HG03097 (cell line): ENCODE results near the gene DCUN1D2.
"Not testable (repeated sequence)": the region's sequence is repeated elsewhere in the genome, so short reads cannot be mapped to it uniquely, and the experiment has no call there.

Experiments used
- ATAC-seq: cut with Tn5 transposase; IDR thresholded peaks from one replicate; pipeline ENCODE4 v1.9.1; 2021; ENCODE audit not compliant: unreplicated experiment, low FRiP score

DCUN1D2 gene

DNA sequence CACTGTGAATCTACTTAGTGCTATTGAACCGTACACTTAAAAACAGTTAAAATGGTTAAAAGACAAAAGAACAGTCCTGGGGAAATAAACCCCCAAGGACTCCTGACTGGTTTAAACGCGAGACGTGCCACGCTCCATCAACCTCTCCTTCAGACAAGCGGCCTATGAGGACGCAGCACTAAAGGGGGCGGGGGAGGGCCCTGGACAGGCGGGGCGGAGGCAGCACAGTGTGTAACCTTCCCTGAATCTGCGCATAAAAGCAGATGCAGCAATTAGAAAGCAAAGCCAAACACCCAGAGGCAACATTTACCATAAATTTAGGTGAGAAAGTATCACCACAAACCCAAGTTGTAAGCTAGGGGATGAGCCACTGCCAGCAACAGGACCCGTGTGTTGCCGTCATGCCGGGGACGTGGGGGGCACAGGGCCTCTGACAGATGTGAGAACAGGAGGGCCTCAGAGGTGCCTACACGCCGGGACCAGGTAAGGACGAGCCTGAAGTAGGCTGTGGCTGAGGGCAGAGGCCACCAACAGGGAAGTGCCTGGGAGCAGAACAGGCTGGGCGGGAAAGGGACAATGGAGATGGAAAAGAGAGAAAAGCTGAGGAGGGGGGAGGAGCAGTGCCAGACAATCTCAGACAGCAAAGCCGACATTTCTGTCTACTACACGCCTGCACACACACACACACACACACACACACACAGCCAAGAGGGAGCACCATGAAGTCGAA lies 21.9 kb downstream of the DCUN1D2 start:
- ATAC-seq, result no peak

DNA sequence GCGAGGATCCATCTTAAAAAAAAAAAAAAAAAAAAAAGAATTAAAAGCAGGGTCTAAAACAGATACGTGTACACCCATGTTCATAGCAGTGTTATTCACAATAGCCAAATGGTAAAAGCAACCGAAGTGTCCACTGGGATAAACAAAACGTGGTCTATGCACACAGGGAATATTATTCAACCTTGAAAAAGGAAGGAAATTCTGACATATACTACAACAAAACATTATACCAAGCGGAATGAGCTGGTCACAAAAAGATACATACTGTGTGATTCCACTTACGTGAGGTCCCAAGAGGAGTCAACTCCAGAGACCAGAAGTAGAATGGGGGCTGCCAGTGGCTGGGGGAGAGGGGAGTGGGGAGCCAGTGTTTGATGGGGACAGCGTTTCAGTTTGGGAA lies 22.5 kb downstream of the DCUN1D2 start:
- ATAC-seq, result no peak

DNA sequence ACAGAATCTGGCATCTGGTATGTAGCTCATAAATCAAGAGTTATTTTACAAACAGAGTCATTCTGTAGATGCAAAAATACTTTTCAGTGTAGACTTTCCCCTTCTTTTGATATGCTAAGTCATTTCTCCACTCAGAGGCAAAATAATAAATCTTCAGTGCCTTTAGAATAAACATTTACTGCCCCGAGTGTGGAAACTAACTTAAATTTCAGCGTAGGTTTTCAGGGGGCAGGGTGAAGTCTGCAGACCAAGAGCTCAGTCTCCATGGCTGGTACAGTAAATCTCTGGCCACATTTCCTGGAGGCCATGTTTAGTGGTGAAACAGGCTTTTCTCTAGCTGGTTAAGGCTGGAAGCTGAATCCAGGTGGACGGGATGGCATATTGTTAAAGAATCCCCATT lies 24.1 kb downstream of the DCUN1D2 start:
- no peak for ATAC-seq

DNA sequence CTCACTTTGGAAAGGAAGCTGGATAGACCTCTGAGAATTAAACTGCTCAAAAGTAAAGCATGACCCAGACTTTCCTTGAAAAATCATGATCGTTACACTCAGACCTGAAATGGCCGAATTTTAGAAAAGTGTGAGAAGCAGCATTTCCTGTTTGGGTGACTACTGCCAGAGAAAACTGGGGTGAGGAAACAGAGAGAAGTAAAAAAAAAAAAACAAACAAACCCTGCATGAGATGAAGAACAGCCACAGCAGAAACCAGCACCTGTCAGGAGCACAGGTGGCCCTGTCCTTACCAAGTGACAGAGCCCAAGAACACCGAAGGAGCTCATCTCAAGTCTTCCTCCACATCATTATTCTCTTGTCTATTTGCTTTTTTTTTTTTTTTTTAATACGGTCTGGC lies 25.2 kb downstream of the DCUN1D2 start:
- no peak for ATAC-seq

DNA sequence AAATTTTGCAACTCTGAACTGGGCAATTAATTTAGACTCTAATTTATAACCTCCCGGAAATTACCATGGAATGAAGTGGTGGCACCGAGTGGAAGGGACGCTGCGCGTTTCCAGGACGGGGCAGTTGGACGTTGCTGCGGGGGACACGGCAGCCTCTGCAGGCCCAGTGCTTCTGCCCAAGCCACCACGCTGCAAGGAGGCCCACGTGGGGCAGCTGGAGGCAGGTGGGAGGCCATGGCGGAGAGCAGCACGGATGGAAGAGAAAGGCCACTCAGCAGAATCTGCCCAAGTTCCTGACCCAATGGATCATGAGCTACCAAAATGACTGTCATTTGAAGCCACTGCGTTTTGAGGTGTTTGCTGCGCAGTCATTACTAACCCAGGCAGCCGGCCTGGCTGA lies 26.0 kb downstream of the DCUN1D2 start:
- ATAC-seq, result no peak

DNA sequence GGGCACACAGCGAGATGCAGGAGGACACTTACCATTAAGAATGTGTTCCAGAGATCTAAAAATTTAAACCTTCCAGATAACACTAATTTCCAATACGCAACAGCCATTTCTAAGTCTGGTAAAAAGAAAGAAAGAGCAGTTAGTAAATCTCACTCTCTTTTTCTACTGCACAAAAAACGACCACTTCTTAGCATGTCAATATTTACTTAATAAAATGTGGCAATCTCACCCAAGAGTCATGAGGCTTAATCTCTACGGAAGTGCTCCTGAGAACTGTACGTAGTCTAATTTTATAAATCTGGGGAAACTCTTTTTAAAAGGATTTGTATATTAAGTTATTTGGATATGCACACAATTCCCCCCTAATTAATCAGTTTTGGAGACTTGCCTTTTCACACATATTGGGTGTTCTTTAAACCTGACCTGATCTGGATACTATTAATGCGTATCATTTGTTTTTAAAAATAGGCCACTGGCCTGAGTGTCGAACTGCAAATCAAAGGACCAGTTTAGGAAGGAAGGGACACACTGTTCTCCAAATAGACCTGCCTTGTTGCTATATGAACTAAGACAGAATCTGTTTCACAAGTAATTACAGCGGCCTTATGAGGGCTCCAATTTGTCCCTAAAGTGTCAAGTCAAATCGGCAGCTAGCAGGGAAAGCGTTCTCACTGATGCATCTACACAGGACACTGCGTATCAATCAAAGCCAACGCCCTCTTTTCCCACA lies 29.3 kb downstream of the DCUN1D2 start:
- no peak for ATAC-seq

DNA sequence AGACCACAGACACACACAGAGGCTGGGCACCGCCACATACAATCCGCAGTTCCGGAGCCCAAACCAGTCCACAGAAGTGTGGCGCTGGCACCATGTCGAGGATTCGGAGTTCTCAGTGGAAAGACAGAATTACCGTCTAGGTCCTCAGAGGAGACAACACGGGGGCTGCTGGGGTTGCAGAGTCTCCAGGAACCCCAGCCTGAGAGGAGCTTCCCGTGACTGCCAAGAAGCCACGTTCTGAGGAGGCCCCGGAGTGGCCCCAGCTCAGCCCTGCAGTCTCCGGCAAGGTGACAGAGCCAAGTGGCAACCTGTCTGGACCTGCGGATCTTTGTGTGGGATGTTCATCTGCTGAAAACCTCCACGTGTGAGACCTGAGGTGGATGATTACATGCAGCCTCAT lies 29.9 kb downstream of the DCUN1D2 start:
- ATAC-seq, result no peak

DNA sequence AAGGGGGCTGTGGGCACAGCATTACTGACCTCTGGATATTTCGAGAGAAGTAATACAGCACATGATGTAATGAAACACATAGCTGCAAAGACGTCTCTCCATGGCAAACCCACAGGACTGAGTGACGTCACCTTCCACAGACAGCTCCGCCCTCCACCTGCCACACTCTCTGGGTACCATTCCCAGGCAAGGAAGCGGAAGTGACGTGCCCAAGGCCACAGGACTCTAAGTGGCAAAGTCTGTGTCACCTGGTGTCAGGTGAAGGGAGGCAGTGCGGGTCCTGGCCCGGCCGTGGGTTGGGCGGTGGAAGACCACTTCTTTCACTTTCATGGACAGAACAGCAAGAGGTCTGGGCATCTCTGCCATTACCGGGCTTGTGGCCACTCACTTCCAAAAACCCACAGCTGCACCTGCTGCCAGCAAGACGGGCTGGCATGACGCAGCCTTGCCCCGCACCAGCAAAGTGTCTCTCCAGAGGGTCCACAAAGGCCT lies 30.4 kb downstream of the DCUN1D2 start:
- no peak for ATAC-seq

DNA sequence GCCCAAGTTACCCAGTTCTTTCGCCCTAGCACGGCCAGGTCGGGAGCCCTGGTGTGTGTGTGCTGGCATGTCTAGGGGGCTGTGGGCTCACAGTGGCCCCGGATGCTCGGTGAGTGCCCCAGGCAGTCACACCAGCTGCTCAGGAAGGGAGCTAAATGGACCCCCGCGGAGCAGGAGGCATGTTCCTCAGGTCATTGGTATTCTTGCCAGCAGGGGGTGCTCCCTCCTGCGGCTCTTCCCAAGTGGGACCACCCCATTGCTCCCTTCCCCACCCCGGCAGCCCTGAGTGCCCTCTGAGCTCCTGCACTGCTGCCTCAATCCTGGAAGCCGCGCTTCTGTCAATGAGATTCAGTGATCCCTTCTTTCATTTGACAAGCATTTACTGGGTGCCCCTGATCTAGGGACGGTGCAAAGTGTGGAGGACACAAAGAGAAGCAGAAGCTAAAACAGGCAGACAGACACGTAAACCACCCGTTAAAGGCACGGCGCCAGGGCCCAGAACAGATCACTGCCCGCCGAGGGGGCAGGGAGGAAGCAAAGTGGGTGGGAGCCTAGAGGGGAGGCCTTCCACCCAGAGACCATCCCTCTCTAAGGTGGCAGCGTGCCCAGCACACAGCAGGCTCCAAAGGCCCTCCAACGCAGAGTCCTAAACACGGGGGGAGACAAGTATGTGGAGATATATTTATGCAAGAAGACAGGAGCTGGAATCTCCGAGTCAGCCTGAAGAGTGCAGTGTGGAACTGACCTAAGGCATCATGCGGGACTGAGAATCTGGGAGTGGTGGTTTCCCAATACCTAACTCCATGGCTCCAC lies 32.1 kb downstream of the DCUN1D2 start:
- no peak for ATAC-seq

DNA sequence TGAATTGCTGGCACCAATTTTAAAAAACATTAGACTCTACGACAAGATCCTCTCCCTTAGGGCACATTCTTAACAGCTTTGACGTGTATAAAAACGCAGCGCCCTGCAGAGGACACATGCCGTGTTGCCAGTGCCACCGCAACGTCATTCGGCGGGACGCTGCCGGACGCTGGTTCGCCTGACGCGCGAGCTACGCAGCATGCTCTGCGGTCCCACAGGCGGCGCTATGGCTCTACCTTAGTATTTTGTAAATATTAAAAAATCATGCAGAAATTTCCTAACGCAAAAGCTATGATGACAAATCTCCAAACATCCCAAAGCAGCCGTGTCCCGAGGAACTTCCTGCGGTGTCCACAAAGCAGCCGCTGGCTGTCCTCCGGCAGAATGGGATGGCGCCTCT lies 33.0 kb downstream of the DCUN1D2 start:
- ATAC-seq, result no peak

DNA sequence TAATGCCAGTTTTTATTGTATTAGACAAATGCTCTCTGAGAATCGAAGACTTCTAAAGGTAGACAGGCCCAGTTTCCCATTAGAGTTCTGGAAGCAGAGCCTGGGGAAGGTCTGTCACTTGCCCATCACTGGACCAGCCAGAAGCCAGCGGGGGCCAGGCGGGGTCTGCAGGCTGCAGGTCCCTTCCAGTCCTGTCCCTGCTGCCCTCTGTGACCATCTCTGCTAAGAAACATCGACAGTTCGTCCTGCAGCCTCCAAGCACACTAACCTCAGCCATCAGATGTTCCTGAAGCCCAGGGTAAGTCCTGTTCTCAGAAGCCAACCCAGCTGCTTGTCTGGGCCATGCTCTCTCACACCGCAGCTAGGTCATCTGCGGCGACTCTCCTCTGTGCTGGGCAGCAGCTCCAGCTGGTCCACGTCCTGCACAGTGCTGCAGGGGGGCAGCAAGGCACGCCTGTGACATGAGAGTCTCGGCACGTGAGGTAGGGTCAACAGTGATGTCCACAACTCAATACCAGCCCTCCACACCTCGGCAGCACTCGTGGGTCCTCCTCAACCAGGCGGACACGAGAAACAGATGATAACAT lies 34.3 kb downstream of the DCUN1D2 start:
- ATAC-seq, result no peak

DNA sequence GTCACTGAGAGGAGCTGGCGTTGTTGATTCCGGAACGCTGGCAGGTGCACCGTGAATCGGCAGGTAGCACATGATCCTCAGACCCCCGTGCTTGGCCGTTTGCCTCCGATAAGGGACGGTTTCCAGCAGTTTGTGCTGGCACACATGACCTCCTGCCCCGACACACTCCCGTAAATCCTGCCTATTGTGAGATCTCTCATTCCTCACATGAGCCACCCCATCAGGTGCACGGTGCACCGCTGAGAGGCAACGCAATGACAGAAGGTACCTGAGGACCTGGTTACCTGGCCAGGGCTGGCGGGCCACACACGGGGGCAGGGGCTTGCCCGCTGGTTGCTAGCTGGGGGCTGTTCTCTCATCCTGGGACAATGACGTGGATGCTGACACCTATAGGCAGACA lies 35.1 kb downstream of the DCUN1D2 start:
- no peak for ATAC-seq

DNA sequence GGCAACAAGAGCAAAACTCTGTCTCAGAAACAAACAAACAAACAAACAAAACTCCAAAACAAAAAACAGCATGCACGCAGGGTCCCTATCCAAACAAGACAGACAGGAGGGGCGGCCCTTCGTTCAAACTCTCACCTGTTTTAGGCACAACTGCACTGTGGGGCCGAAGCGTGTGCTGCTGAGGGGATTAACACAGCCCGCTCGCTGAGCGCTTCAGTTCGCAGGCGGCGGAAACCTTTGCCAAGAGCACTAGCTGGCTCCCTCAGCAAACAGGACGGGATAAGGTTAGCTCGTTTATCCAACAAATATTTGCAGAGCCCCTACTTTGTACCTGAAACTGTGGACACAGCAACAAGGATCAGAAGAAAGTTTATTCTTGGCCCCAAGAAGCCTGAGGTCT lies 35.6 kb downstream of the DCUN1D2 start:
- no peak for ATAC-seq

DNA sequence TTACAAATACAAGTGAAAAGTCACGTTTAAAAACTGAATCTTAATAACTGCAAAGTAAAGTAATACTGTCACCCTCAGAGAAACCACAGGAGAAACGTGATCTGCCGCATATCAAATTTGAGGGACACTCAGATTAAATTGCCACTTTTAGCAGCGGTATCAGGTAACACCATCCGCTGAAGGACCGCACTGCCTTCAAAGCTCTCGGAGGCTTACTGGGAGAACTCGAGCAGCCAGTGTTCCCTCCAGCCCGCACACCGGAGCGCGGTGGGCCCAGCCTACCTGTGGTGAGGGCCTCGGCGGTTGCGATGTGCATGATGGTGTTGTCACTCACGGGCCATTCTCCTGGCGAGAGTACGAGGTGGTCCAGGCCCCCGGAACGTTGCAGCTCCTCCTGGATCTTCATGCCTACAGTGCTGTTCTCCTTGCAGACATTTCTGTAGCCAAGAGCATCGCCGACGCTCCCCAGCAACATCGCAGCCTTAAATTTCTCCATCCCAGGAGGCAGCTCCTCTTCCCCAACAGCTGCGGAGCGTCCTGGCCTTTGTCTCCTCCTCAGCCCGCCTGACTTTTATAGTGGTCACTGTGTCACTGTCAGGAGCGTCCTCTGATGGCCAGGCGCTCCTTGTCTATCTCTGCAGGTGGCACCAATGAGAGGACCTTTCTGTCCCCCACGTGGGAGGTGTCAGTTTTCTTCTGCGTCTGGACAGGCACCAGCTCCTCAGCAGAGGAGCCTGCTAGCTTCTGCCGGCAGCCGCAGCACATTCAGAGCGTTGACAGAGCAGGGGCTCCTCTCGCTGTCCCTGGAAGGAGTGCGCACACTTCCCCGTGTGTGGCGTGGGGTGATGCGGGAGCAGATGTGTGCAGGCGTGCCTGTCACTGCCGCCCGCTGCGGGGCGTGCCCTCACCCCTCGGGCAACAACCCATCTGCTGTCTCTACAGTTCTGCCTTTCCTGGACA lies 37.3 kb downstream of the DCUN1D2 start, which contains the start of gene ADPRHL1:
TSS of gene ADPRHL1 (minus strand) at position 547 of the 960 bp plus-strand sequence. CDS start at position 496, 51 bp downstream.
- no peak for ATAC-seq

DNA sequence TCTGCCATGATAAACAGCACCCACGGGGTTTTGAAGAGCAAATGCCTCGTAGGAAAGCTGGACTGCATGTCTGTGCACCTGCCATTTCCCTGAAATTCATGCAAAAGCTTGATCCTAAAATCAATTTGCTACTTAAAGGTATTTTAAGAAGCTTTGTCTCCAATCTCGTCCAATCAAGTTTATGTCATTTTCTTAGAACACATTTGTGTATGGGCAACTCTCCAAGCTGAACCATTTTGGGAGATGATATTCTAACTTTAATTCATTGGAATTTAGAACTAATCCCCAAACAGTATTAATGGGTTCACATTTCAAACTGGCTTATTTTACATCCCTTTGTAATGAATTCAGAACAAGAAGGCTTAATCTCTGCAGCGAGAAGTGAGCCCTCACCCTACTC lies 38.0 kb downstream of the DCUN1D2 start:
- ATAC-seq, result no peak

DNA sequence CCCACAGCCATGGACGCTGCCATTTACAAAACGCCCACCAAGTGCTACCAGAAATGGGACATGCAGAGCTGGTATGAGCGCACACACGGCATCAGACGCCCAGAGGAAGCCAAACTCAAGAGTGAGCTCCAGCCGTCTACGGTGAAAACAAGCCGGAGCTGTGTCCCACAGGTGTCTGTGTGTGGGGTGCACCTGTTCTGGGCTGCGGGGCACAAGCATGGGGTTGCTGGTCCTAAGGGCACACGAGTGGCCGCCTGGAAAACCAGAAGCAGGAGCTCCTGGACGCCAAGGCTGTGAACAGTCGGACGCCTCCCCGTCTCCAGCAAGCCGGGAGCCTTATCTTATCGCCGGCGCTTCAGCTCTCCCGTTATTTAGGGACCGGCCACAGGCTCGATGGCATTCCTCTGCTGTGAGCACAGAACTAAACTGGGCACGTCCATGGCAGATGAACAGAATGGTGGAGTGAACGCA lies 38.5 kb downstream of the DCUN1D2 start:
- no peak for ATAC-seq

DNA sequence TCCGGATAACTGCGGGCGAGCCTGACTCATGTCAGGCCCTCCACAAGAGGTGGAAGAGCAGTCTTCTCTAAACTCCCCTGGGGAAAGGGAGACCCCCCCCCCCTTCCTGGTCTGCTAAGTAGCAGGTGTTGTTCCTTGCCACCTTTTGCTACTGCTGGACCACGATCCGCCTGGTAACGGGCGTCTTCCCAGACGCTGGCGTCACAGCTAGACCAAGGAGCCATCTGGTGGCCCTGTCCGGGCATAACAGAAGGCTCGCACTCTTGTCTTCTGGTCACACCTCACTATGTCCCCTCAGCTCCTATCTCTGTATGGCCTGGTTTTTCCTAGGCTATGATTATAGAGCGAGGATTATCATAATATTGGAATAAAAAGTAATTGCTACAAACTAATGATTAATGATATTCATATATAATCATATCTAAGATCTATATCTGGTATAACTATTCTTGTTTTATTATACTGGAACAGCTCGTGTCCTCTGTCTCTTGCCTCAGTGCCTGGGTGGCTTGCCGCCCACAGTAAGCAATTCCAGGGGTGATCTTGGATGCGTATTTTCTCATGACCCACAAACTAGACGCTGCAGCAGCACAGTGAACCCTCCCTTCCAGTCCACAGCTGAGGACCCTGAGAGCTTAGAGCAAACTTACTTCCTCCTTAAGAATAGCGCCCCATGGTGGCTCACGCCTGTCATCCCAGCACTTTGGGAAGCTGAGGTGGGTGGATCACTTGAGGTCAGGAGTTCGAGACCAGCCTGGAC lies 39.5 kb downstream of the DCUN1D2 start:
- ATAC-seq, result not testable (repeated sequence)

DNA sequence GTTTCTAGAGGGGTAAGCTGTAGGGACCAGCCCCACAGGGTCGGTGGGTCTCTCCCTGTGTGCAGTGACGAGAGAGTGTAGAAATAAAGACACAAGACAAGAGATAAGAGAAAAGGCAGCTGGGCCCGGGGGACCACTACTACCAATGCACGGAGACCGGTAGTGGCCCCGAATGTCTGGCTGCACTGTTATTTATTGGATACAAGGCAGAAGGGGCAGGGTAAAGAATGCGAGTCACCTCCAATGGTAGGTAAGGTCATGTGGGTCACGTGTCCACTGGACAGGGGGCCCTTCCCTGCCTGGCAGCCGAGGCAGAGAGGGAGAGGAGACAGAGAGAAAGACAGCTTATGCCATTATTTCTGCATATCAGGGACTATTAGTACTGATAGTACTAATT lies 40.2 kb downstream of the DCUN1D2 start:
- ATAC-seq, result not testable (repeated sequence)
